Neural progenitor cell (in vitro differentiated cells): Measurements from ENCODE around the gene TRIO.

Experiments used
- EZH2phosphoT487 ChIP-seq: fragments of 200-600 bp; sonication (generic); IDR thresholded peaks from 2 replicates; pipeline ENCODE4 v1.6.1; 2017; ENCODE audit warnings: antibody characterized with exemption
- TF ChIP-seq, protein P1 (sequence below): fragments of 200-600 bp; sonication (generic); IDR thresholded peaks from 2 replicates; pipeline ENCODE4 v1.5.1; 2017; ENCODE audit warnings: antibody characterized with exemption, mild to moderate bottlenecking

GRCh38 chr5:14342306-14342705 is 199.2 kb downstream of the TRIO start:
- no peak for TF ChIP-seq EZH2phosphoT487
- TF ChIP-seq, protein P1, sequence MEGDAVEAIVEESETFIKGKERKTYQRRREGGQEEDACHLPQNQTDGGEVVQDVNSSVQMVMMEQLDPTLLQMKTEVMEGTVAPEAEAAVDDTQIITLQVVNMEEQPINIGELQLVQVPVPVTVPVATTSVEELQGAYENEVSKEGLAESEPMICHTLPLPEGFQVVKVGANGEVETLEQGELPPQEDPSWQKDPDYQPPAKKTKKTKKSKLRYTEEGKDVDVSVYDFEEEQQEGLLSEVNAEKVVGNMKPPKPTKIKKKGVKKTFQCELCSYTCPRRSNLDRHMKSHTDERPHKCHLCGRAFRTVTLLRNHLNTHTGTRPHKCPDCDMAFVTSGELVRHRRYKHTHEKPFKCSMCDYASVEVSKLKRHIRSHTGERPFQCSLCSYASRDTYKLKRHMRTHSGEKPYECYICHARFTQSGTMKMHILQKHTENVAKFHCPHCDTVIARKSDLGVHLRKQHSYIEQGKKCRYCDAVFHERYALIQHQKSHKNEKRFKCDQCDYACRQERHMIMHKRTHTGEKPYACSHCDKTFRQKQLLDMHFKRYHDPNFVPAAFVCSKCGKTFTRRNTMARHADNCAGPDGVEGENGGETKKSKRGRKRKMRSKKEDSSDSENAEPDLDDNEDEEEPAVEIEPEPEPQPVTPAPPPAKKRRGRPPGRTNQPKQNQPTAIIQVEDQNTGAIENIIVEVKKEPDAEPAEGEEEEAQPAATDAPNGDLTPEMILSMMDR = no peak
